ENCODE results near the gene PLB1.
"Not testable (repeated sequence)": the region's sequence is repeated elsewhere in the genome, so short reads cannot be mapped to it uniquely, and the experiment has no call there.

PLB1 gene

DNA sequence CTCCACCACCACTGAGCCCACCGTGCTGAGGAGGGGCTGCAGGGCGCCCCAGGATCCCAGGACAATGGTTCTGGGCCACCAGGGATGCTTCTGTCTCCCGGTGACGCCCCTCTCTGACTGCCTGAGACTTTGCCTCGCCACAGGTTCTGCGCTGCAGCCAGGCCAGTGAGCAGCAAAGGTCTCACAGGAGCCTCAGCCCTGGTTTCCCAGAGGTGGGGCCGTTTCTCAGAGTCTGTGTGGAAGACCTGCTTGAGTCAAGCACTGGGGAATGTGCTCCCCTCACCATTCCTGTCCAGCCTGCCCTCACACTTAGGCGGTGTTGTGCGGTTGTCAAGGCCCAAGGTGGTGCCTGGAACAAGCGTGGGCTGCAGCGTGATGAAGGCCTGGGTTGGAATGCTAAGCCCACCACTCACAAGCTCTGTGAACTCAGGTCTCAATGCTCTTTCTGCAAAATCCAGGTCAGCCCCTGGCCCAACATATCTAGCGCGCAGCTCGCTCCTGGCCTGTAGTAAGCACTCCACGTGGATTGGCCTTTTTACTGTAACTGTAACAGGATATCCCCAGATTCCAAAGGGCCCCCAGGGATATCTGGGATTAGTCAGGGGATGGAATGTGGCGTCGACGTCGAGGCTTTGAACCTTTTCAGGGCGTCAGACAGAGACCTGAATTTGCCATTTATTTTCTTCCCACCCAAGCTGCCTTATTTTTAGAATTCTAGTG, 47.6 kb downstream of the PLB1 start:
- DNase-seq, result no peak

DNA sequence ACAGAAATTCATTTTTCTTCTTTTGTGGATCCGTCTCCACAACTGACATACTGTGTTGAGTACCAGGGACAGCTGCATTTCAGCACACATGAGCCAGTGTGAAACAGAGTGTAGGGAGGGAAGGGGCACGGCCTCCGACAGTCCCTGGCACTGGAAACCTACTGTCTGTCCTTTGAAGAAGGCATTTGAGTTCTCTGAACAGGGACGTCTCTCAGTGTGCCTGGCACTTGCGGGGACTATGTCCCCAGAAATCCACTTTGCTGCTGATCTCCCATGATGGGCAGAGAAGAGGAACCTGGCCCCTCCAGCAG, 48.1 kb downstream of the PLB1 start:
- DNase-seq, result no peak

DNA sequence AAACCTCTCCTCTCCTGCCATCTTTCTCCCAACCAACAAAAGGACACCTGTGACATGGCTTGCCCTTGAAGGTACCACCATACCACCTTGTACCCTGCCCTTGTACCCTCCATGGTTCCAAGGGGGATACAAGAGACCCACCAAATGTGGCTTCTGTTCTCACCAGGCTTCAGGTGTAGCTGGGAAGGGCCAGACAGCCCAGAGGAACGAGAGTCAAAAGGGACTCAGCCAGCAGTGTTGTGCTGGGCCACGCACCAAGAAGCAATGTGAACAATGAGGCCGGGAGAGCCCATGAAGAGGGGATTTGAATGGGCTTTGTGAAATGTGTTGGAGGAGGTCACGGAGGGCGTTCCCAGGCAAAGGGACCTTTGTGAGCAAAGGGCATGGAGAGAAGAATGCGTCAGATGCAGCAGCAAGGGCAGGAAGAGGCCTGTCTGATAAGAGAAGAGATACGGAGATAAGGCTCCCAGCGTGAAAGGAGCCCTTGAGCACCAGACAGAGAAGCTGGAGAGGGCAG, 48.6 kb downstream of the PLB1 start:
- no peak for DNase-seq

DNA sequence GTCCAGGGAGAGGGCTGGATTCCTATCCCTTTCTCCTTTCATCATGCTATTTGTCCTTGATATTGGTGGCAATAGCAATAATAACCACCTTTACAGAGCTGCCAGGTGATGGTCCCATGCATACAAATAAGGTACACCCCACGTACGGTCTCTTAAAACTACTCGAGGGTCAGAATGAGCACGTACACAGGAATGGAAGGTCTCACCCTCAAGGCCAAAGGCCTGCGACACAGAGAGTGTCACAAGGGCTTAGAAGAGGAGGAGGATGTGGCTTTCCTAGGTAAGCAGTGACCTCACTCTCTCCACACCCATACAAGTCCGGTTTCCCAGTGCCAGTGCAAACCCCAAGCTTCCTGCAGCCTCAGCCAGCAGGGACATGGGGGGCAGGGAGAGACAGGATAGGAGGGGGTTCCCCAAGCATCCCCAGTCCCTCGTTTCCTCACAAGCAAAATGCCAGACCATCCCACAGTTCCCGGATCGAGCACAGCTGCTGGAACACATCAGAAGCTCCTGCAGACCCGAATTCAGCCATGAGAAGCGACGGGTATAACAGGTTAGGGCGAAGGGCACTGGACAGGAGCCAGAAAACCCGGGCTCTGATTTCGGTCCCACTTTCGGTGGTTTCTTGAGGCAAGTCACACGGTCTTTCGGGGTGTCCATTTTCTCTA, 49.2 kb downstream of the PLB1 start:
- peak; percentile 77 for DNase-seq

DNA sequence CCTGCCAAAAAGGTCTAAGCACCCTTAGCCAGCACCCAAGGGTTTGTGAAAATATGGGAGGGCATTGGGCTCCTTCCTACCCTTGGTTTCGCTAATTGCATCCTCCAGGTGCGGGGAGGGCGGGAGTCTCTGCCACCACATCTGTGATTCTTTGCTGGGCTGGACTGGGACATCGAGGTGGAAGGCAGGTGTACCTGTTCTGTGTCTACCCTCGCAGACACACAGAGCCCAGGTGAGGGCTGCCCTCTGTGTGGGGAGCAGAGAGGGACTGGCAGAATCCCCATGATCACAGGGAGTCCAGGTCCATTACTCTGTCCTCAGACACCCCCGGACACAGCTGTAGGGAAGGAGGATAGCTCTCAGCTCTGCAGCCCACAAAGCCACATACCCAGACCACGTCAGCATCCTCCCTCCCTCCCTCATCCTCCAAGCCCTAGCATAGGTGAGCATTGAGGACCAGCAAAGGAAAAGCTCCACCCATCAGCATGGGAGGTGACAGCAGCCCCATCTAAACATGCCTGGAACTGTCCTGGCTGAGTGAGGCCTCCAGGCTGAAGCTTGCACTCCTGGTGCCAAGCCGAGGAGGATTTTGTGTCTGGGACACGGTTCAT, 49.8 kb downstream of the PLB1 start:
- DNase-seq, result no peak

DNA sequence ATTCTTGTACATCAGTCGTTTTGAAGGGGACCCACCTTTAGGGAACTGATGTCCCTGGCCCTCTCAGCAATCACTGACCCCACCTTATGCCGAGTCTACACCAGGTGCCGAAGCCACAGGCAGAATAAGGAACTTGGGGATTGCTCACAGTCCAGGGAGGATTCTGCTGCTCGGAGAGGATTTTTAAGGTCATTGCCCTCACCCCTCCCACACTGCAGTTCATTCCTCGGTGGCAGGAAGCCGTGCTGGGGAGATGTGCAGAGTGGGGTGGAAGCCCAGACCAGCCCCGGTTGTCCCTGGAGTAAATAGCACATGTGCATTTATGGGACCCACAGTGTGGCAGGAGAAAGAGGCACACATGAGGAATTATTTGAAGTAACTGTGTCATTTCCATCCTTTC, 50.4 kb downstream of the PLB1 start:
- no peak for DNase-seq

DNA sequence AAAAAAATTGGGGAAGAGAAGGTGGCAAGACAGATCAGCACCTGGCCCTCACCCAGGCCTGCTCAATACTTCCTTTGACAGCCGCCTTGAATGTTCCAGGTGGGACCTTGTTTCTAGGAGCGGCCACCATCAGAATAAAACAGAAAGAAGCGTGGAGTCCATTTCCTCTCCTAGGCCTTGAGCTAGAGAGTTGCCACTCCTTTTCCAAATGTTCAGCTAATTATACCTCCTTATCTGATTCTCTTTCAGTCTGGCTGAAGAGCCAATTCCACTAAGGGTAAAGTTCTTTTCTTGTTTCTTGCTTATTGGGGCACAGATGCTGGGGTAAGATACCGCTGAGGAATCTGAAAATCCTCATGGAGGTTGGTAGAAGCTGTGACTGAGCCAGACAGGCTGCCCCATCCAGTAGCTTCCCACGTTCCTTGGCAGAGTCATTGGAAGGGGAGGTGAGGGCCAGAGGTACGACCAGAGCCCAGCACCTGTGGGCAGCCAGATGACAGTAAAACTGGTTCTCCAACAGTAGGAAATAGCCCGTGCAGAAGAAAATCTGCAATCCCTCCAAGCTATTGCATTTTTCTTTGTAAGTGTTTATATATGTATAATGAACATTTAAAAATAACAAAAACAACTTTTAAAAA, 51.5 kb downstream of the PLB1 start:
- DNase-seq, result no peak

GRCh38 chr2:28547906-28548600, 52.2 kb downstream of the PLB1 start:
- DNase-seq, result no peak

DNA sequence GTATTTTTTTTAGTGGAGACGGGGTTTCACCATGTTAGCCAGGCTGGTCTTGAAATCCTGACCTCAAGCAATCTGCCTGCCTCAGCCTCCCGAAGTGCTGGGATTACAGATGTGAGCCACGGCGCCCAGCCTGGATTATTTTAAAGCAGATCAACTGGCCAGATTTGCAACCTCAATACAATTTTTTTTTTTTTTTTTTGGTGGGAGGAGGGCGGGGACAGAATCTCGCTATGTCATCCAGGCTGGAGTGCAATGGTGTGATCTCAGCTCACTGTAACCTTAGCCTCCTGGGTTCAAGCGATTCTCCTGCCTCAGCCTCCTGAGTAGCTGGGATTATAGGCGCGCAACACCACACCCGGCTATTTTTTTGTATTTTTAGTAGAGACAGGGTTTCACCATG, 54.5 kb downstream of the PLB1 start:
- DNase-seq, result not testable (repeated sequence)

DNA sequence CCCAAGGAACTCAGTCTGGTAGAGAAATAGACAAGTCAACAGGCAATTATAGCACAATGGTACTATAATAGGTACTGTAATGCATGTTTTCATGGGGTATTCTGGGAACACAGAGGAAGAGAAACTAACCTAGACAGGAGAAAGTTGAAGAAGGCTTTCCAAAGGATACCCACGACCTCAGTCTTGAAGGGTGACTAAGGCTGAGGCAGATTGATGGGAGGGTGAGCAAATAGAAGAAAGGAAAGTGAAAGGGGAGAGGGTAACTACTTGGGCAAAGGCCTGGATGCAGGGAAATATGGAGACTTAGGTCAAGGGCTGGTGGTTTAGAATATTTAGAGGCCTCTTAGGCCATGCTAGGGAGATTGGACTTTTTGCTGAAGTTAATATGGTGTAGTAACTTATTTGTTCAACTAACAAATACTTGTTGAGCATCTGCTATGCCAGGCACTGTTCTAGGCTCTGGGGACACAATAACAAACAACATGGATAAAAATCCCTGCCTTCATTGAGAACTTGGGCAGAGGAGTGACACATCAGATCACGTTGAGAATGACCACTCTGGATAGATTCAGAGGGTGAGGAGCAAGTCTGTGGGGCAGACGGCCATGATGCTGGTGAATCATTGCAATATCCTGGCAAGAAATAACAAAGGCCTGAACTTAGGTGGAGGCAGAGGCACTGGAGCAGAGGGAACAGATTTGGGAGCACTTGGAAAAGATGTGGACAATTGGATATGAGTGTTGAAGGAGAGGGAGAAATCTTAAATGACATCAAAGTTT, 56.4 kb downstream of the PLB1 start:
- no peak for DNase-seq

GRCh38 chr2:28556303-28556702, 60.4 kb downstream of the PLB1 start:
- no peak for DNase-seq

DNA sequence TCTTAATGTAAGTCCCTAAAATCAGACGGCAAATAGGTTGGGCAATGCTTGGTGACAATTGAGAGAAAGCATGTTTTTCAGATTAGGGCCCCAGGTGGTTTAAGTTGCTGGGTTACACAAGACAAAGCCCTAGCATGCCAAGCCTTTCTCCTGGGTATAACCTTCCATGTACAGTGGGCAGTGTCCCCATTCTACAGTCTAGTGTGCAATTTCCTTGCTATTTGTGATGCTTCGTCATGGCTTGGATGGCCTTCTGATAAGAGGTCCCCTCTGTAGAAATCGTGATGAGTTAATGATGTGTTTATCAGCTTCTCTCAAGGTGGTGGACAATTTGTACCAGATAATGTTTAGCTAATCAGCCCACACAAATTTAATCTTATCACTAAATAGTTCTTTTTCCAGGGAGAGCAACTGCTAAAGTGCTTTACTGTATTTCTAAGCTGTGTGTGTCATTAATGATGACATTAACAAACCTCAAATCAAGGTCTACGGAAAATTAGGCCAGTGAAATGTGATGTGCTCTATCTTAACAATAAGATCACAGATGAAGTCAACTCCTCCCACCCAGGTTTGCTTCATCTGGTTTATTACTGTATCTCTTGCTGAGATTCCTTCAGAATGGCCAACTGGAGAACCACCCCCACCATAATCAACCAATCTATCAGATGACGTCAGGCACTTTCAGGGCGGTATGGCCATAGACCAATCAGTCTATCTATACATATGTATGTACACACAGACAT, 61.7 kb downstream of the PLB1 start:
- DNase-seq, result no peak

GRCh38 chr2:28558158-28558820, 62.4 kb downstream of the PLB1 start:
- DNase-seq, result no peak

DNA sequence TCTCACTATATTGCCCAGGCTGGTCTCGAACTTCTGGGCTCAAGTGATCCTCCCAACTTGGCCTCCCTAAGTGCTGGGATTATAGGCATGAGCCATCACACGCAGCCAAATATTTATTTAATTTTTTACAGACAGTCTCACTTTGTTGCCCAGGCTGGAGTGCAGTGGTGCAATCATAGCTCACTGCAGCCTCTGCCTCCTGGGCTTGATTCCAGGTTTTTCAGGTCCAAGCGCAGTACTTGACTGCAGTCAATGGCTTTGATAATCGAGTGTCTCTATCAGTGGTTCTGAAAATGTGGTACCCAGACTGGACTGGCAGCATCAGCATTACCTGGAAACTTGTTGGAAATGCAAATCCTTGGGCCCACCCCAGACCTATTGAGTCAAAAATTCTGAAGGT, 63.1 kb downstream of the PLB1 start:
- DNase-seq, result no peak

- DNase-seq, result no peak
Measured at GRCh38 chr2:28563869-28564268, 68.0 kb downstream of the PLB1 start.

GRCh38 chr2:28564346-28564745, 68.5 kb downstream of the PLB1 start:
- no peak for DNase-seq

- DNase-seq, result no peak
Measured at GRCh38 chr2:28565033-28565432, 69.2 kb downstream of the PLB1 start.

- no peak for DNase-seq
Measured at GRCh38 chr2:28565720-28566295, 69.9 kb downstream of the PLB1 start.

GRCh38 chr2:28566521-28567041, 70.7 kb downstream of the PLB1 start:
- peak; percentile 85 for DNase-seq

- DNase-seq, result no peak
Measured at GRCh38 chr2:28567061-28567471, 71.2 kb downstream of the PLB1 start.
